A549 (cell line): ENCODE measurements around the gene ZDHHC3. TPM values are rescaled to one million over a fixed set of nuclear protein-coding genes. Genes with fewer than 3 reads are reported as not detected.

Experiments
- ATAC-seq, 2 experiments: fragments of 200-7000 bp in 1 of 2; fragments of >200 bp in 1 of 2; cut with Nextera tagmentation in 1 of 2; cut with Tn5 transposase in 1 of 2; 3 replicates each; pipeline versions ENCODE4 v1.8.0 to v1.9.1; 2018 to 2020; ENCODE audit warnings: mild to moderate bottlenecking in 1 of 2, moderate library complexity in 1 of 2
- CTCF ChIA-PET: fragments of 300-600 bp; sonication (Branson Sonifier 250); formaldehyde crosslinking; extraction: SDS; loops from one replicate; lab custom pipeline; 2021; ENCODE audit warnings: antibody characterized with exemption, inconsistent platforms; lab: Yijun Ruan, JAX
- POLR2A ChIA-PET: fragments of 350-600 bp; formaldehyde crosslinking; extraction: SDS; loops from one replicate; lab custom pipeline; 2021; ENCODE audit warnings: antibody characterized with exemption, inconsistent platforms; lab: Yijun Ruan, JAX
- DNase-seq, 2 experiments: peaks; one replicate each; pipeline versions ENCODE4 v3.0.0 to v3.0.0-alpha.2; 2011 to 2016; ENCODE audit warnings: low read depth in 1 of 2, low spot score in 1 of 2
- FAIRE-seq: peaks from 2 replicates; lab custom pipeline; 2011; peaks lifted over from hg19 to GRCh38; lab: Jason Lieb, UNC
- H3K27ac ChIP-seq, 2 experiments: fragments of >200 bp; sonication (Bioruptor Twin); formaldehyde crosslinking; 3 replicates each; pipeline ENCODE4 v1.5.1; 2016 to 2017
- H3K4me1 ChIP-seq: fragments of >200 bp; sonication (Bioruptor Twin); formaldehyde crosslinking; 3 replicates; pipeline ENCODE4 v1.6.1; 2016
- H3K4me2 ChIP-seq: fragments of >200 bp; sonication (Bioruptor Twin); formaldehyde crosslinking; 3 replicates; pipeline ENCODE4 v1.6.1; 2016
- H3K4me3 ChIP-seq: fragments of >200 bp; sonication (Bioruptor Twin); formaldehyde crosslinking; 3 replicates; pipeline ENCODE4 v1.5.1; 2016
- H3K9me3 ChIP-seq: fragments of >200 bp; sonication (Bioruptor Twin); formaldehyde crosslinking; 3 replicates; pipeline ENCODE4 v1.6.1; 2016
- CBX8 ChIP-seq: fragments of 200-600 bp; sonication (generic); IDR thresholded peaks from 2 replicates; pipeline ENCODE4 v1.6.1; 2016
- CHD2 ChIP-seq: fragments of 150-350 bp; IDR thresholded peaks from 2 replicates; pipeline ENCODE4 v1.6.1; 2014; ENCODE audit warnings: low read length; ENCODE audit not compliant: partially characterized antibody
- EHMT2 ChIP-seq: fragments of 200-600 bp; sonication (generic); IDR thresholded peaks from 2 replicates; pipeline ENCODE4 v1.6.1; 2016; ENCODE audit warnings: antibody characterized with exemption, low read depth, mild to moderate bottlenecking, moderate library complexity
- EP300 ChIP-seq, 2 experiments: fragments of >200 bp; sonication (Bioruptor Twin); formaldehyde crosslinking; IDR thresholded peaks; 2 replicates in 1 of 2; 3 replicates in 1 of 2; pipeline ENCODE4 v1.6.1; 2016 to 2017
- FOSB ChIP-seq: fragments of 250-450 bp; sonication (Bioruptor Pico); IDR thresholded peaks from 2 replicates; pipeline ENCODE4 v1.5.0; 2020; ENCODE audit warnings: mild to moderate bottlenecking, moderate library complexity
- FOSL2 ChIP-seq, 2 experiments: fragments of 450-650 bp in 1 of 2; fragments of >200 bp in 1 of 2; sonication (Bioruptor Twin) in 1 of 2; formaldehyde crosslinking; IDR thresholded peaks; 2 replicates each; pipeline versions ENCODE4 v1.5.0 to v1.6.1; 2016 to 2020; ENCODE audit warnings: mild to moderate bottlenecking in 1 of 2, moderate library complexity in 1 of 2
- HOXB13 ChIP-seq: fragments of 250-450 bp; sonication (Bioruptor Pico); IDR thresholded peaks from 2 replicates; pipeline ENCODE4 v1.5.0; 2020; ENCODE audit warnings: low read depth, mild to moderate bottlenecking, moderate library complexity
- HOXB5 ChIP-seq: fragments of 250-450 bp; sonication (Bioruptor Pico); IDR thresholded peaks from 2 replicates; pipeline ENCODE4 v1.5.0; 2020; ENCODE audit warnings: mild to moderate bottlenecking, moderate library complexity
- NPAS2 ChIP-seq: fragments of 250-450 bp; sonication (Bioruptor Pico); IDR thresholded peaks from 2 replicates; pipeline ENCODE4 v1.8.0; 2022; ENCODE audit warnings: mild to moderate bottlenecking, moderate library complexity, borderline replicate concordance
- PHF8 ChIP-seq: fragments of 200-600 bp; sonication (generic); IDR thresholded peaks from 2 replicates; pipeline ENCODE4 v1.6.1; 2016; ENCODE audit warnings: low read depth, mild to moderate bottlenecking, antibody characterized with exemption, moderate library complexity, borderline replicate concordance
- POLR2AphosphoS2 ChIP-seq: conservative IDR thresholded peaks from 2 replicates; pipeline ENCODE4 v1.6.1; 2012; ENCODE audit warnings: low read length, improper control_type of control experiment, inconsistent platforms
- RAD21 ChIP-seq, 2 experiments: fragments of >200 bp in 1 of 2; sonication (Bioruptor Twin) in 1 of 2; formaldehyde crosslinking in 1 of 2; IDR thresholded peaks in 1 of 2; conservative IDR thresholded peaks in 1 of 2; 2 replicates in 1 of 2; 3 replicates in 1 of 2; pipeline ENCODE4 v1.6.1; 2012 to 2018; ENCODE audit warnings: inconsistent platforms in 1 of 2
- SMC3 ChIP-seq: fragments of >200 bp; sonication (Bioruptor Twin); formaldehyde crosslinking; IDR thresholded peaks from 3 replicates; pipeline ENCODE4 v1.6.1; 2018; ENCODE audit warnings: inconsistent platforms
- ZFP36 ChIP-seq: fragments of 450-650 bp; IDR thresholded peaks from 2 replicates; pipeline ENCODE4 v1.6.1; 2014; ENCODE audit warnings: borderline replicate concordance; ENCODE audit not compliant: partially characterized antibody
- ZNF302 ChIP-seq: fragments of 250-450 bp; sonication (Bioruptor Pico); IDR thresholded peaks from 2 replicates; pipeline ENCODE4 v1.9.0; 2021; ENCODE audit warnings: inconsistent platforms, mild to moderate bottlenecking, moderate library complexity
- ZSCAN20 ChIP-seq: fragments of 250-450 bp; sonication (Bioruptor Pico); IDR thresholded peaks from 2 replicates; pipeline ENCODE4 v1.8.0; 2022; ENCODE audit warnings: mild to moderate bottlenecking, moderate library complexity
- WGBS: methylation state at CpG from one replicate; pipeline ENCODE4 v1.1.6; 2017; ENCODE audit errors: missing lambda C conversion rate; 5-methylcytosine and 5-hydroxymethylcytosine counted together
- polyA plus RNA-seq, 4 experiments: library from polyadenylated mRNA; depleted of rRNA in 3 of 4; stranded (reverse); fragments of >200 nt; fragmentation: RNase III in 1 of 4; extraction: RNeasy Plus Mini Kit Qiagen cat#74134 plus additional on column Dnase treatment in 1 of 4; gene quantifications; 2 replicates in 3 of 4; 3 replicates in 1 of 4; pipeline ENCODE4 v1.2.3, GENCODE V29; 2011 to 2017
- TF ChIP-seq, protein P1 (sequence below): IDR thresholded peaks from 2 replicates; pipeline ENCODE4 v1.6.1; 2012
- TF ChIP-seq, protein P2 (sequence below): fragments of 250-450 bp; sonication (Bioruptor Pico); IDR thresholded peaks from 2 replicates; pipeline ENCODE4 v1.5.0; 2020; ENCODE audit warnings: low read depth, mild to moderate bottlenecking, moderate library complexity
- TF ChIP-seq, protein P3 (sequence below): fragments of >200 bp; sonication (Bioruptor Twin); formaldehyde crosslinking; IDR thresholded peaks from 2 replicates; pipeline ENCODE4 v1.6.1; 2016
- TF ChIP-seq, protein P4 (sequence below): fragments of 450-650 bp; IDR thresholded peaks from 2 replicates; pipeline ENCODE4 v1.6.1; 2014; ENCODE audit warnings: antibody characterized with exemption
- TF ChIP-seq, protein P5 (sequence below): IDR thresholded peaks from 2 replicates; pipeline ENCODE4 v1.6.1; 2012
- TF ChIP-seq, protein P6 (sequence below): IDR thresholded peaks from 2 replicates; pipeline ENCODE4 v1.6.1; 2012; ENCODE audit warnings: low read depth, borderline replicate concordance
- TF ChIP-seq, protein P7 (sequence below): fragments of 150-350 bp; IDR thresholded peaks from 2 replicates; pipeline ENCODE4 v1.6.1; 2014; ENCODE audit warnings: low read depth, mild to moderate bottlenecking, low read length
- TF ChIP-seq, protein P8 (sequence below): fragments of >200 bp; sonication (Bioruptor Twin); formaldehyde crosslinking; IDR thresholded peaks from 3 replicates; pipeline ENCODE4 v1.6.1; 2016

The ZDHHC3 gene
- polyA plus RNA-seq, 2 of the 4 experiments (the other 2 are of a cell fraction) = 28.7 to 57.7 TPM

DNA sequence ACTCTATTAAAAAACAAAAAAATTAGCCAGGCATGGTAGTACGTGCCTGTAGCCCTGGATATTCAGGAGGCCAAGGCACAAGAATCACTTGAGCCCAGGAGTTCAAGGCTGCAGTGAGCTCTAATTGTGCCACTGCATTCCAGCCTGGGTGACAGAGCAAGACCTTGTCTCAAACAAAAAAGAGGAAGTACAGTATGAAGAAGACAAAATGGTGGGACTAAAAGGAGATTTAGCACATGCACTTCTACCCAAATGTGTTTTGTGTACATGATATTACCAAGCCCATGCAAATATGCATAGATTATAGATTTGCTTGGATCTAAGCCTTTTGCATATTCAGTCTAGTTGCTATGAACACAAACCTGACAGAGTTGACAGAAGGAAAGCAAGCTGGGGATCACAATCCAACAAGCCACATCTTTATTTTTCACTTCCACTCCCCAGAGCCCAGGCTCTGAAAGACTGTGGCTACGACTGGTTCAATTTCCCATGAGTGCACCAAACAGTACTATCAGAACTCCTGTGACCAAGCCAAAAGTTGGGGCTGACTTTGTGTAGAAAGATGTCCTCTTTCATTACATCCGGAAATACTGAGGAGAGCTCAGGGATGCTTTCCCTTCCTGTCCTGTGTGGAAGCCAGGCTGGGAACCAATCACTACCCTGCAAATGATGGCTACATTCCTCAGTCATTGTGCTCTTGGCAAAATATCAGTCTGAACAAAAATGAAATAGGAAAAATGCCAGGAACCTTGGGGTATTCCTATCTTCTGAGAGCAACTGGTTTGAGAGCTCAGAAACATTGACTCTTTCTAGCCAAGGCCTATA, 52.1 kb downstream of the ZDHHC3 start:
- FAIRE-seq = no peak
- ChIA-PET POLR2A (no interaction called here), CTCF (interaction anchor here (1.1 kb wide), 1 partner anchor 9 kb away, joined by 3 read pairs; no protein-coding TSS in a partner anchor)
- no peaks in the 10 kb centered on the region for H3K4me1 ChIP-seq
- TF ChIP-seq RAD21 (conservative IDR thresholded peaks at IDR 0.05 in 1 of 2, IDR thresholded peaks at IDR 0.05 in 1 of 2) (no peak), EP300 (IDR thresholded peaks at IDR 0.05) (no peak), POLR2AphosphoS2 (no peak), SMC3 (no peak), CHD2 (no peak)
- TF ChIP-seq, all 56 proteins: peak for 0
- no peak overlapping the region for H3K4me3 ChIP-seq
- DNase-seq (no peak), ATAC-seq (no peak)
- no peak overlapping the region for H3K4me2 ChIP-seq
- no peaks in the 10 kb centered on the region for H3K9me3 ChIP-seq
- H3K27ac ChIP-seq = no peak overlapping the region
- 96% methylated on average over 3 of the region's 3 CpGs for WGBS

DNA sequence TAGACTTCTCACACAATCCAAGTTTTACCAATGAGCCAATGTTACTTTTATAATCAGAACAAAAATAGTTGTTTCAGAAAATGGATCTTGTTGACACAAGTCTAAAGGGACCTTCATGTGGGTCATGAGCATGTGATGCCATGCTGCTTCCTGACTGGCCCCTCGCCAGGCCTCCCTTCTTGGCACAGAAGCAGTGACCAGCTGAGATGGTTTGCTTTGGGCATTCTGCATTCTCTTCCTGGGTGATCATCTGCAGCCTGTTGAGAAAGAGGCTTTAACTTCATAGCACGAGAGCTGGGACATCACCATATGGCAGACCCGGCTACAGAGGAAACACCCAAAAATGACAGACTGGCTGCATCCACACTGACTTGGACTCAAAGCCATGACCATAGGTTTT, 55.9 kb downstream of the ZDHHC3 start:
- Histone ChIP-seq H3K4me3 (no peak overlapping the region), H3K9me3 (0 out of 3 replicates have a peak, but pooled peaks cover 2% of the 10 kb centered on the region), H3K27ac (no peak overlapping the region), H3K4me1 (no peaks in the 10 kb centered on the region), H3K4me2 (no peak overlapping the region)
- ATAC-seq (no peak), DNase-seq (no peak), FAIRE-seq (no peak)
- WGBS = 87% methylated on average over 3 of the region's 3 CpGs
- ChIA-PET CTCF (interaction anchor here (0.5 kb wide), 1 partner anchor 99 kb away, joined by 3 read pairs; no protein-coding TSS in a partner anchor), POLR2A (no interaction called here)
- TF ChIP-seq HOXB5 (CRISPR knock-in tag) = no peak
- TF ChIP-seq, protein P1, sequence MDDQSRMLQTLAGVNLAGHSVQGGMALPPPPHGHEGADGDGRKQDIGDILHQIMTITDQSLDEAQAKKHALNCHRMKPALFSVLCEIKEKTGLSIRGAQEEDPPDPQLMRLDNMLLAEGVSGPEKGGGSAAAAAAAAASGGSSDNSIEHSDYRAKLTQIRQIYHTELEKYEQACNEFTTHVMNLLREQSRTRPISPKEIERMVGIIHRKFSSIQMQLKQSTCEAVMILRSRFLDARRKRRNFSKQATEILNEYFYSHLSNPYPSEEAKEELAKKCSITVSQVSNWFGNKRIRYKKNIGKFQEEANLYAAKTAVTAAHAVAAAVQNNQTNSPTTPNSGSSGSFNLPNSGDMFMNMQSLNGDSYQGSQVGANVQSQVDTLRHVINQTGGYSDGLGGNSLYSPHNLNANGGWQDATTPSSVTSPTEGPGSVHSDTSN = no peak
- no peak for TF ChIP-seq HOXB13 (CRISPR knock-in tag)
- no peak for TF ChIP-seq EHMT2
- no peak for TF ChIP-seq PHF8
- TF ChIP-seq, protein P2, sequence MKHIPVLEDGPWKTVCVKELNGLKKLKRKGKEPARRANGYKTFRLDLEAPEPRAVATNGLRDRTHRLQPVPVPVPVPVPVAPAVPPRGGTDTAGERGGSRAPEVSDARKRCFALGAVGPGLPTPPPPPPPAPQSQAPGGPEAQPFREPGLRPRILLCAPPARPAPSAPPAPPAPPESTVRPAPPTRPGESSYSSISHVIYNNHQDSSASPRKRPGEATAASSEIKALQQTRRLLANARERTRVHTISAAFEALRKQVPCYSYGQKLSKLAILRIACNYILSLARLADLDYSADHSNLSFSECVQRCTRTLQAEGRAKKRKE (CRISPR knock-in tag) = no peak
- TF ChIP-seq, protein P3, sequence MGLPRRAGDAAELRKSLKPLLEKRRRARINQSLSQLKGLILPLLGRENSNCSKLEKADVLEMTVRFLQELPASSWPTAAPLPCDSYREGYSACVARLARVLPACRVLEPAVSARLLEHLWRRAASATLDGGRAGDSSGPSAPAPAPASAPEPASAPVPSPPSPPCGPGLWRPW = no peak
- TF ChIP-seq FOSL2 (IDR thresholded peaks at IDR 0.05) = no peak
- no peak for TF ChIP-seq FOSL2 (CRISPR knock-in tag; IDR thresholded peaks at IDR 0.05)
- TF ChIP-seq, protein P4, sequence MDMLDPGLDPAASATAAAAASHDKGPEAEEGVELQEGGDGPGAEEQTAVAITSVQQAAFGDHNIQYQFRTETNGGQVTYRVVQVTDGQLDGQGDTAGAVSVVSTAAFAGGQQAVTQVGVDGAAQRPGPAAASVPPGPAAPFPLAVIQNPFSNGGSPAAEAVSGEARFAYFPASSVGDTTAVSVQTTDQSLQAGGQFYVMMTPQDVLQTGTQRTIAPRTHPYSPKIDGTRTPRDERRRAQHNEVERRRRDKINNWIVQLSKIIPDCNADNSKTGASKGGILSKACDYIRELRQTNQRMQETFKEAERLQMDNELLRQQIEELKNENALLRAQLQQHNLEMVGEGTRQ = no peak
- TF ChIP-seq FOSB = no peak
- TF ChIP-seq ZFP36 = no peak
- TF ChIP-seq ZNF302 = no peak
- TF ChIP-seq ZSCAN20 (CRISPR knock-in tag) = no peak
- TF ChIP-seq CHD2 = no peak
- TF ChIP-seq CBX8 = no peak

DNA sequence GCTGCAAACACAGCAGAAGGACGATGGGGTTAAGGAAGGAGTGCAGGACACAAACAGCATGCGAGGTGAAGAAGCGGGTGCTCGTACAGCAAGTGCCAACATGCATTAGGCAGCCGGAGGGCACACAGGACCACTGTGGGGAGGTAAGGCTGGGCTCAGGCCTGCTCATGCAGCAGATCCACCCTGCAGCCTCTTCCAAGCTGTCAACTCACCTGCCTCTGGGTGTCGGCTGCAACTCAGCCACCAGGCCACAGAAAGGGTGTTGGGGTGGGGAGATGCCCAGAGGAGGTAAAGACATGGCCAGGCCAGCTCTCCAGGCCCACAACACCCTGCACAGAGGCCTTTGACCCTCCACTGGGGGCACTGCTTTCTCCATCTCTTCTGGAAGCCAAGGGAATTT, 57.4 kb downstream of the ZDHHC3 start:
- Histone ChIP-seq H3K27ac (no peak overlapping the region), H3K4me1 (no peaks in the 10 kb centered on the region), H3K9me3 (0 out of 3 replicates have a peak, but pooled peaks cover 4% of the 10 kb centered on the region), H3K4me3 (no peak overlapping the region), H3K4me2 (no peak overlapping the region)
- CTCF ChIA-PET = no interaction called here
- POLR2A ChIA-PET = no interaction called here
- DNase-seq (no peak), FAIRE-seq (no peak), ATAC-seq (no peak)
- 94% methylated on average over 6 of the region's 6 CpGs for WGBS
- TF ChIP-seq, protein P5, sequence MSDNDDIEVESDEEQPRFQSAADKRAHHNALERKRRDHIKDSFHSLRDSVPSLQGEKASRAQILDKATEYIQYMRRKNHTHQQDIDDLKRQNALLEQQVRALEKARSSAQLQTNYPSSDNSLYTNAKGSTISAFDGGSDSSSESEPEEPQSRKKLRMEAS = no peak
- TF ChIP-seq, protein P6, sequence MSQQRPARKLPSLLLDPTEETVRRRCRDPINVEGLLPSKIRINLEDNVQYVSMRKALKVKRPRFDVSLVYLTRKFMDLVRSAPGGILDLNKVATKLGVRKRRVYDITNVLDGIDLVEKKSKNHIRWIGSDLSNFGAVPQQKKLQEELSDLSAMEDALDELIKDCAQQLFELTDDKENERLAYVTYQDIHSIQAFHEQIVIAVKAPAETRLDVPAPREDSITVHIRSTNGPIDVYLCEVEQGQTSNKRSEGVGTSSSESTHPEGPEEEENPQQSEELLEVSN = no peak
- TF ChIP-seq HOXB13 (CRISPR knock-in tag) (no peak), NPAS2 (CRISPR knock-in tag) (no peak), EP300 (IDR thresholded peaks at IDR 0.05) (no peak), CHD2 (no peak)
- TF ChIP-seq, protein P7, sequence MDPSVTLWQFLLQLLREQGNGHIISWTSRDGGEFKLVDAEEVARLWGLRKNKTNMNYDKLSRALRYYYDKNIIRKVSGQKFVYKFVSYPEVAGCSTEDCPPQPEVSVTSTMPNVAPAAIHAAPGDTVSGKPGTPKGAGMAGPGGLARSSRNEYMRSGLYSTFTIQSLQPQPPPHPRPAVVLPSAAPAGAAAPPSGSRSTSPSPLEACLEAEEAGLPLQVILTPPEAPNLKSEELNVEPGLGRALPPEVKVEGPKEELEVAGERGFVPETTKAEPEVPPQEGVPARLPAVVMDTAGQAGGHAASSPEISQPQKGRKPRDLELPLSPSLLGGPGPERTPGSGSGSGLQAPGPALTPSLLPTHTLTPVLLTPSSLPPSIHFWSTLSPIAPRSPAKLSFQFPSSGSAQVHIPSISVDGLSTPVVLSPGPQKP = no peak
- TF ChIP-seq, protein P4 = no peak
- TF ChIP-seq, protein P8, sequence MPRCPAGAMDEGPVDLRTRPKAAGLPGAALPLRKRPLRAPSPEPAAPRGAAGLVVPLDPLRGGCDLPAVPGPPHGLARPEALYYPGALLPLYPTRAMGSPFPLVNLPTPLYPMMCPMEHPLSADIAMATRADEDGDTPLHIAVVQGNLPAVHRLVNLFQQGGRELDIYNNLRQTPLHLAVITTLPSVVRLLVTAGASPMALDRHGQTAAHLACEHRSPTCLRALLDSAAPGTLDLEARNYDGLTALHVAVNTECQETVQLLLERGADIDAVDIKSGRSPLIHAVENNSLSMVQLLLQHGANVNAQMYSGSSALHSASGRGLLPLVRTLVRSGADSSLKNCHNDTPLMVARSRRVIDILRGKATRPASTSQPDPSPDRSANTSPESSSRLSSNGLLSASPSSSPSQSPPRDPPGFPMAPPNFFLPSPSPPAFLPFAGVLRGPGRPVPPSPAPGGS = no peak
